HepG2 (cell line): Measurements from ENCODE around the gene MXI1. TPM values are rescaled to one million over a fixed set of nuclear protein-coding genes. Genes with fewer than 3 reads are reported as not detected.

Source experiments
- GABPA ChIP-seq, 2 experiments: IDR thresholded peaks; 2 replicates each; pipeline ENCODE4 v1.6.1; 2011 to 2016; ENCODE audit warnings: low read depth in 2 of 2, low read length in 1 of 2, missing biosample characterization in 1 of 2, missing genetic modification characterization in 1 of 2
- NFATC3 ChIP-seq: sonication (generic); formaldehyde crosslinking; IDR thresholded peaks from 2 replicates; pipeline ENCODE4 v1.5.1; 2020; ENCODE audit warnings: mild to moderate bottlenecking, missing genetic modification reagents
- NFE2 ChIP-seq: sonication (generic); formaldehyde crosslinking; IDR thresholded peaks from 2 replicates; pipeline ENCODE4 v1.4.0; 2020; ENCODE audit warnings: missing genetic modification reagents
- RXRB ChIP-seq: IDR thresholded peaks from 2 replicates; pipeline ENCODE4 v1.6.1; 2016; ENCODE audit warnings: borderline replicate concordance, missing genetic modification reagents, missing compliant biosample characterization
- SP2 ChIP-seq: sonication (generic); formaldehyde crosslinking; IDR thresholded peaks from 2 replicates; pipeline ENCODE4 v1.5.1; 2020; ENCODE audit warnings: mild to moderate bottlenecking, missing genetic modification reagents
- ZBTB7B ChIP-seq: sonication (generic); formaldehyde crosslinking; IDR thresholded peaks from 2 replicates; pipeline ENCODE4 v1.4.0; 2020; ENCODE audit warnings: missing genetic modification reagents
- ZNF207 ChIP-seq: fragments of 450-650 bp; IDR thresholded peaks from 2 replicates; pipeline ENCODE4 v1.6.1; 2016; ENCODE audit warnings: antibody characterized with exemption, borderline replicate concordance
- ZNF598 ChIP-seq: sonication (generic); formaldehyde crosslinking; IDR thresholded peaks from 2 replicates; pipeline ENCODE4 v1.5.1; 2020; ENCODE audit warnings: mild to moderate bottlenecking, missing genetic modification reagents, borderline replicate concordance
- ZNF850 ChIP-seq: sonication (generic); formaldehyde crosslinking; conservative IDR thresholded peaks from 2 replicates; pipeline ENCODE4 v1.9.0; 2021; ENCODE audit warnings: mild to moderate bottlenecking, missing genetic modification reagents
- polyA plus RNA-seq, 8 experiments: library from polyadenylated mRNA; depleted of rRNA in 3 of 8; stranded (reverse) in 7 of 8; unstranded in 1 of 8; fragments of >200 nt; fragmentation: Illumina TruSeq in 4 of 8; extraction: Trizol in 4 of 8; gene quantifications; 2 replicates each; pipeline versions ENCODE4 v1.2.1 to v1.2.3, GENCODE V29; 2011 to 2016; ENCODE audit warnings: low read depth in 4 of 8, missing spikeins in 1 of 8, mixed read lengths in 1 of 8; ENCODE audit not compliant: insufficient read depth in 1 of 8
- total RNA-seq, 5 experiments: library from RNA; depleted of rRNA; stranded (reverse); fragments of >200 nt; fragmentation: Illumina TruSeq; extraction: Trizol; gene quantifications; 2 replicates each; pipeline ENCODE4 v1.2.3, GENCODE V29; 2016; ENCODE audit warnings: low read depth in 1 of 5
- TF ChIP-seq, protein P1 (sequence below): sonication (generic); formaldehyde crosslinking; IDR thresholded peaks from 2 replicates; pipeline ENCODE4 v1.4.0; 2020; ENCODE audit warnings: mild to moderate bottlenecking, missing genetic modification reagents, borderline replicate concordance
- TF ChIP-seq, protein P2 (sequence below): sonication (generic); formaldehyde crosslinking; IDR thresholded peaks from 2 replicates; pipeline ENCODE4 v1.8.0; 2022; ENCODE audit warnings: mild to moderate bottlenecking, missing genetic modification reagents; ENCODE audit not compliant: insufficient replicate concordance
- TF ChIP-seq, protein P3 (sequence below): IDR thresholded peaks from 2 replicates; pipeline ENCODE4 v1.6.1; 2016; ENCODE audit warnings: mild to moderate bottlenecking, missing biosample characterization, missing genetic modification reagents
- TF ChIP-seq, protein P4 (sequence below): sonication (generic); formaldehyde crosslinking; IDR thresholded peaks from 2 replicates; pipeline ENCODE4 v1.8.0; 2022; ENCODE audit warnings: mild to moderate bottlenecking, missing genetic modification reagents, borderline replicate concordance
- TF ChIP-seq, protein P5 (sequence below): sonication (generic); formaldehyde crosslinking; IDR thresholded peaks from 2 replicates; pipeline ENCODE4 v1.5.0; 2020; ENCODE audit warnings: mild to moderate bottlenecking, missing genetic modification reagents
- TF ChIP-seq, protein P6 (sequence below): IDR thresholded peaks from 2 replicates; pipeline ENCODE4 v1.6.1; 2012; ENCODE audit warnings: inconsistent platforms
- TF ChIP-seq, protein P7 (sequence below): IDR thresholded peaks from 2 replicates; pipeline ENCODE4 v1.4.0; 2020; ENCODE audit warnings: mild to moderate bottlenecking, missing genetic modification reagents

Gene MXI1
- total and polyA plus RNA-seq, 2 of the 13 experiments (the other 11 are each of a cell fraction or from before 2014, with no cell fraction given) = 6.6 to 22.0 TPM

DNA sequence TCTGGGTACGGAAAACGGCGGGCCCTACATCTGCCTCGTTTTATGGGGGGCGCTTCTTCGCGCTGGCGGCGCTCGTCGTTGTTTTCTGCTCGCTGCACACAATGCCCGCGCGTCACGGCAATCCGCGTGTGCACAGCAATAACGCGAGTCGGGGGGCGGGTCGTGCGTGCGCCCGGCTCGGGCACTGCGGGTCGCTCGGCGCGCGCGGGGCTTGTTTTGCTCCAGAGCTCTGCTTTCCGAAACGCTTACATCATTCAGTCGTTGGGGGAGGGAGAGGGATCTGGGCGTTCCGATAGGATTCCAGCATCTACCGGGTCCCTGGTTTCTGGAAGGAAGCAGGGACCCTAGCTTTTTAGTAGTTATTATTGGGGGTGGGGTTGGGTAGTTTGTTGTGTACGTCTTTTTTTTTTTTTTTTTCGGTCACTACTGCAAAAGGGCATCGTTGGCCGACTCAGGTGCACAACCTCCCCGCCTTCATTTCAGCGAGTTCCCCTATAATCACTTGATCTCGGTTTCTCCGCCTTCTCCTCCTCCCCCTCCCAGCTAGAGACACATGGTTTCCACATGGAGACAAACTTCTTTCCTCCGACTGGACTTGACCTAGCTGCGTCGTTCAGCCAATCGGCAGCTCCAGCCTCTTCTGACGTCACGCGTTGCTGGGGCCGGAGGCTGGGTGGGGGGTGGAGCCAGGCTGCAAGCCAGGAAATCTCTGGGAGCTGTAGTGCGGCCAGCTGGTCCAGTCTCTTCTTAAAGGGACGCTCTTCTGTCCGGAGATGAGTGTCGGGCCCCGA, 3.5 kb downstream of the MXI1 start (continued):
- TF ChIP-seq, protein P1, sequence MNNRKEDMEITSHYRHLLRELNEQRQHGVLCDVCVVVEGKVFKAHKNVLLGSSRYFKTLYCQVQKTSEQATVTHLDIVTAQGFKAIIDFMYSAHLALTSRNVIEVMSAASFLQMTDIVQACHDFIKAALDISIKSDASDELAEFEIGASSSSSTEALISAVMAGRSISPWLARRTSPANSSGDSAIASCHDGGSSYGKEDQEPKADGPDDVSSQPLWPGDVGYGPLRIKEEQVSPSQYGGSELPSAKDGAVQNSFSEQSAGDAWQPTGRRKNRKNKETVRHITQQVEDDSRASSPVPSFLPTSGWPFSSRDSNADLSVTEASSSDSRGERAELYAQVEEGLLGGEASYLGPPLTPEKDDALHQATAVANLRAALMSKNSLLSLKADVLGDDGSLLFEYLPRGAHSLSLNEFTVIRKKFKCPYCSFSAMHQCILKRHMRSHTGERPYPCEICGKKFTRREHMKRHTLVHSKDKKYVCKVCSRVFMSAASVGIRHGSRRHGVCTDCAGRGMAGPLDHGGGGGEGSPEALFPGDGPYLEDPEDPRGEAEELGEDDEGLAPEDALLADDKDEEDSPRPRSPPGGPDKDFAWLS (CRISPR knock-in tag) = no peak
- TF ChIP-seq ZBTB7B = no peak; the same call in 1 of the 2 replicates
- no peak for TF ChIP-seq ZNF207
- TF ChIP-seq, protein P2, sequence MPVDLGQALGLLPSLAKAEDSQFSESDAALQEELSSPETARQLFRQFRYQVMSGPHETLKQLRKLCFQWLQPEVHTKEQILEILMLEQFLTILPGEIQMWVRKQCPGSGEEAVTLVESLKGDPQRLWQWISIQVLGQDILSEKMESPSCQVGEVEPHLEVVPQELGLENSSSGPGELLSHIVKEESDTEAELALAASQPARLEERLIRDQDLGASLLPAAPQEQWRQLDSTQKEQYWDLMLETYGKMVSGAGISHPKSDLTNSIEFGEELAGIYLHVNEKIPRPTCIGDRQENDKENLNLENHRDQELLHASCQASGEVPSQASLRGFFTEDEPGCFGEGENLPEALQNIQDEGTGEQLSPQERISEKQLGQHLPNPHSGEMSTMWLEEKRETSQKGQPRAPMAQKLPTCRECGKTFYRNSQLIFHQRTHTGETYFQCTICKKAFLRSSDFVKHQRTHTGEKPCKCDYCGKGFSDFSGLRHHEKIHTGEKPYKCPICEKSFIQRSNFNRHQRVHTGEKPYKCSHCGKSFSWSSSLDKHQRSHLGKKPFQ (CRISPR knock-in tag) = peak; percentile 64
- no peak for TF ChIP-seq GABPA (IDR thresholded peaks at IDR 0.05; ENCODE audit: low read depth, low read length)
- TF ChIP-seq GABPA (CRISPR knock-in tag; IDR thresholded peaks at IDR 0.05; ENCODE audit: low read depth) = no peak
- TF ChIP-seq, protein P3, sequence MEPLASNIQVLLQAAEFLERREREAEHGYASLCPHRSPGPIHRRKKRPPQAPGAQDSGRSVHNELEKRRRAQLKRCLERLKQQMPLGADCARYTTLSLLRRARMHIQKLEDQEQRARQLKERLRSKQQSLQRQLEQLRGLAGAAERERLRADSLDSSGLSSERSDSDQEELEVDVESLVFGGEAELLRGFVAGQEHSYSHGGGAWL (CRISPR knock-in tag) = peak; percentile 39; the same call in 1 of the 2 replicates
- TF ChIP-seq, protein P4, sequence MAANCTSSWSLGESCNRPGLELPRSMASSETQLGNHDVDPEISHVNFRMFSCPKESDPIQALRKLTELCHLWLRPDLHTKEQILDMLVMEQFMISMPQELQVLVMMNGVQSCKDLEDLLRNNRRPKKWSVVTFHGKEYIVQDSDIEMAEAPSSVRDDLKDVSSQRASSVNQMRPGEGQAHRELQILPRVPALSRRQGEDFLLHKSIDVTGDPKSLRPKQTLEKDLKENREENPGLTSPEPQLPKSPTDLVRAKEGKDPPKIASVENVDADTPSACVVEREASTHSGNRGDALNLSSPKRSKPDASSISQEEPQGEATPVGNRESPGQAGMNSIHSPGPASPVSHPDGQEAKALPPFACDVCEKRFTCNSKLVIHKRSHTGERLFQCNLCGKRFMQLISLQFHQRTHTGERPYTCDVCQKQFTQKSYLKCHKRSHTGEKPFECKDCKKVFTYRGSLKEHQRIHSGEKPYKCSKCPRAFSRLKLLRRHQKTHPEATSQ (CRISPR knock-in tag) = no peak
- TF ChIP-seq, protein P5, sequence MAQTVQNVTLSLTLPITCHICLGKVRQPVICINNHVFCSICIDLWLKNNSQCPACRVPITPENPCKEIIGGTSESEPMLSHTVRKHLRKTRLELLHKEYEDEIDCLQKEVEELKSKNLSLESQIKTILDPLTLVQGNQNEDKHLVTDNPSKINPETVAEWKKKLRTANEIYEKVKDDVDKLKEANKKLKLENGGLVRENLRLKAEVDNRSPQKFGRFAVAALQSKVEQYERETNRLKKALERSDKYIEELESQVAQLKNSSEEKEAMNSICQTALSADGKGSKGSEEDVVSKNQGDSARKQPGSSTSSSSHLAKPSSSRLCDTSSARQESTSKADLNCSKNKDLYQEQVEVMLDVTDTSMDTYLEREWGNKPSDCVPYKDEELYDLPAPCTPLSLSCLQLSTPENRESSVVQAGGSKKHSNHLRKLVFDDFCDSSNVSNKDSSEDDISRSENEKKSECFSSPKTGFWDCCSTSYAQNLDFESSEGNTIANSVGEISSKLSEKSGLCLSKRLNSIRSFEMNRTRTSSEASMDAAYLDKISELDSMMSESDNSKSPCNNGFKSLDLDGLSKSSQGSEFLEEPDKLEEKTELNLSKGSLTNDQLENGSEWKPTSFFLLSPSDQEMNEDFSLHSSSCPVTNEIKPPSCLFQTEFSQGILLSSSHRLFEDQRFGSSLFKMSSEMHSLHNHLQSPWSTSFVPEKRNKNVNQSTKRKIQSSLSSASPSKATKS (CRISPR knock-in tag) = no peak; the same call in 1 of the 2 replicates
- TF ChIP-seq ZNF850 (CRISPR knock-in tag) = no peak
- peak; percentile 19; the same call in 1 of the 2 replicates for TF ChIP-seq RXRB
- TF ChIP-seq SP2 (CRISPR knock-in tag) = no peak
- TF ChIP-seq ZNF598 (CRISPR knock-in tag) = no peak
- TF ChIP-seq NFATC3 (CRISPR knock-in tag) = no peak
- TF ChIP-seq, protein P6, sequence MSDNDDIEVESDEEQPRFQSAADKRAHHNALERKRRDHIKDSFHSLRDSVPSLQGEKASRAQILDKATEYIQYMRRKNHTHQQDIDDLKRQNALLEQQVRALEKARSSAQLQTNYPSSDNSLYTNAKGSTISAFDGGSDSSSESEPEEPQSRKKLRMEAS = peak; percentile 96
- TF ChIP-seq NFE2 (CRISPR knock-in tag) = no peak
- TF ChIP-seq, protein P7, sequence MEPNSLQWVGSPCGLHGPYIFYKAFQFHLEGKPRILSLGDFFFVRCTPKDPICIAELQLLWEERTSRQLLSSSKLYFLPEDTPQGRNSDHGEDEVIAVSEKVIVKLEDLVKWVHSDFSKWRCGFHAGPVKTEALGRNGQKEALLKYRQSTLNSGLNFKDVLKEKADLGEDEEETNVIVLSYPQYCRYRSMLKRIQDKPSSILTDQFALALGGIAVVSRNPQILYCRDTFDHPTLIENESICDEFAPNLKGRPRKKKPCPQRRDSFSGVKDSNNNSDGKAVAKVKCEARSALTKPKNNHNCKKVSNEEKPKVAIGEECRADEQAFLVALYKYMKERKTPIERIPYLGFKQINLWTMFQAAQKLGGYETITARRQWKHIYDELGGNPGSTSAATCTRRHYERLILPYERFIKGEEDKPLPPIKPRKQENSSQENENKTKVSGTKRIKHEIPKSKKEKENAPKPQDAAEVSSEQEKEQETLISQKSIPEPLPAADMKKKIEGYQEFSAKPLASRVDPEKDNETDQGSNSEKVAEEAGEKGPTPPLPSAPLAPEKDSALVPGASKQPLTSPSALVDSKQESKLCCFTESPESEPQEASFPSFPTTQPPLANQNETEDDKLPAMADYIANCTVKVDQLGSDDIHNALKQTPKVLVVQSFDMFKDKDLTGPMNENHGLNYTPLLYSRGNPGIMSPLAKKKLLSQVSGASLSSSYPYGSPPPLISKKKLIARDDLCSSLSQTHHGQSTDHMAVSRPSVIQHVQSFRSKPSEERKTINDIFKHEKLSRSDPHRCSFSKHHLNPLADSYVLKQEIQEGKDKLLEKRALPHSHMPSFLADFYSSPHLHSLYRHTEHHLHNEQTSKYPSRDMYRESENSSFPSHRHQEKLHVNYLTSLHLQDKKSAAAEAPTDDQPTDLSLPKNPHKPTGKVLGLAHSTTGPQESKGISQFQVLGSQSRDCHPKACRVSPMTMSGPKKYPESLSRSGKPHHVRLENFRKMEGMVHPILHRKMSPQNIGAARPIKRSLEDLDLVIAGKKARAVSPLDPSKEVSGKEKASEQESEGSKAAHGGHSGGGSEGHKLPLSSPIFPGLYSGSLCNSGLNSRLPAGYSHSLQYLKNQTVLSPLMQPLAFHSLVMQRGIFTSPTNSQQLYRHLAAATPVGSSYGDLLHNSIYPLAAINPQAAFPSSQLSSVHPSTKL (CRISPR knock-in tag) = peak; percentile 25; the same call in 1 of the 2 replicates
